Measurements from ENCODE around the gene SMPD4. TPM values are rescaled to one million over a fixed set of nuclear protein-coding genes. Genes with fewer than 3 reads are reported as not detected.
"Not testable (repeated sequence)": the region's sequence is repeated elsewhere in the genome, so short reads cannot be mapped to it uniquely, and the experiment has no call there.

The SMPD4 gene
- total and polyA plus RNA-seq, 2 donors (not counting 1 experiment from before 2014, with no cell fraction given) = 11.2 to 22.3 TPM

GRCh38 chr2:130153721-130154422, 27.5 kb downstream of the SMPD4 start:
- not testable (repeated sequence) for H4K20me1 ChIP-seq (ENCODE audit: control insufficient read depth, extremely low read depth, insufficient read depth, low read length); H3K4me2 ChIP-seq (ENCODE audit: extremely low read depth, insufficient read depth, low read length); H3K27ac ChIP-seq (ENCODE audit: insufficient read depth, low read length); H2AFZ ChIP-seq (ENCODE audit: low read length); H3K9ac ChIP-seq (ENCODE audit: insufficient read depth, low read length); H3K27me3 ChIP-seq (ENCODE audit: control insufficient read depth, insufficient read depth, low read length); H3K36me3 ChIP-seq (ENCODE audit: control insufficient read depth, insufficient read depth, low read length); H3K9me3 ChIP-seq (ENCODE audit: control insufficient read depth, insufficient read depth, low read depth, low read length); DNase-seq (ENCODE audit: low read depth in 2 of 2); H3K4me3 ChIP-seq (replicated peaks in 1 of 4; ENCODE audit: control extremely low read depth in 1 of 4, insufficient read depth in 1 of 4, low read depth in 3 of 4, low read length in 4 of 4); H3K4me1 ChIP-seq (ENCODE audit: control insufficient read depth, extremely low read depth, insufficient read depth, low read length); H3K79me2 ChIP-seq (ENCODE audit: control insufficient read depth, insufficient read depth, low read length)

GRCh38 chr2:130152816-130153595, 28.4 kb downstream of the SMPD4 start:
- Histone ChIP-seq H3K9ac (ENCODE audit: insufficient read depth, low read length) (no peak overlapping the region), H2AFZ (ENCODE audit: low read length) (no peak overlapping the region), H3K9me3 (ENCODE audit: control insufficient read depth, insufficient read depth, low read depth, low read length) (no peaks in the 10 kb centered on the region), H3K4me2 (ENCODE audit: extremely low read depth, insufficient read depth, low read length) (no peak overlapping the region), H3K27me3 (ENCODE audit: control insufficient read depth, insufficient read depth, low read length) (no peaks in the 10 kb centered on the region), H4K20me1 (ENCODE audit: control insufficient read depth, extremely low read depth, insufficient read depth, low read length) (no peaks in the 10 kb centered on the region), H3K27ac (ENCODE audit: insufficient read depth, low read length) (no peak overlapping the region), H3K36me3 (ENCODE audit: control insufficient read depth, insufficient read depth, low read length) (peaks cover 7% of the 10 kb centered on the region), H3K79me2 (ENCODE audit: control insufficient read depth, insufficient read depth, low read length) (no peaks in the 10 kb centered on the region), H3K4me3 (replicated peaks in 1 of 4; ENCODE audit: control extremely low read depth in 1 of 4, insufficient read depth in 1 of 4, low read depth in 3 of 4, low read length in 4 of 4) (no peak overlapping the region), H3K4me1 (ENCODE audit: control insufficient read depth, extremely low read depth, insufficient read depth, low read length) (no peaks in the 10 kb centered on the region)
- TF ChIP-seq, protein P1, sequence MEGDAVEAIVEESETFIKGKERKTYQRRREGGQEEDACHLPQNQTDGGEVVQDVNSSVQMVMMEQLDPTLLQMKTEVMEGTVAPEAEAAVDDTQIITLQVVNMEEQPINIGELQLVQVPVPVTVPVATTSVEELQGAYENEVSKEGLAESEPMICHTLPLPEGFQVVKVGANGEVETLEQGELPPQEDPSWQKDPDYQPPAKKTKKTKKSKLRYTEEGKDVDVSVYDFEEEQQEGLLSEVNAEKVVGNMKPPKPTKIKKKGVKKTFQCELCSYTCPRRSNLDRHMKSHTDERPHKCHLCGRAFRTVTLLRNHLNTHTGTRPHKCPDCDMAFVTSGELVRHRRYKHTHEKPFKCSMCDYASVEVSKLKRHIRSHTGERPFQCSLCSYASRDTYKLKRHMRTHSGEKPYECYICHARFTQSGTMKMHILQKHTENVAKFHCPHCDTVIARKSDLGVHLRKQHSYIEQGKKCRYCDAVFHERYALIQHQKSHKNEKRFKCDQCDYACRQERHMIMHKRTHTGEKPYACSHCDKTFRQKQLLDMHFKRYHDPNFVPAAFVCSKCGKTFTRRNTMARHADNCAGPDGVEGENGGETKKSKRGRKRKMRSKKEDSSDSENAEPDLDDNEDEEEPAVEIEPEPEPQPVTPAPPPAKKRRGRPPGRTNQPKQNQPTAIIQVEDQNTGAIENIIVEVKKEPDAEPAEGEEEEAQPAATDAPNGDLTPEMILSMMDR (conservative IDR thresholded peaks at IDR 0.05 in 1 of 2, IDR thresholded peaks at IDR 0.05 in 1 of 2; ENCODE audit: low read depth in 1 of 2, low read length in 2 of 2) = no peak
- no peak for TF ChIP-seq EZH2 (IDR thresholded peaks at IDR 0.05; ENCODE audit: low read length, missing control alignments)
- no peak for DNase-seq (ENCODE audit: low read depth in 2 of 2)

- not testable (repeated sequence) for H4K20me1 ChIP-seq (ENCODE audit: control insufficient read depth, extremely low read depth, insufficient read depth, low read length); H3K27ac ChIP-seq (ENCODE audit: insufficient read depth, low read length); H3K4me2 ChIP-seq (ENCODE audit: extremely low read depth, insufficient read depth, low read length); H3K36me3 ChIP-seq (ENCODE audit: control insufficient read depth, insufficient read depth, low read length); H3K9me3 ChIP-seq (ENCODE audit: control insufficient read depth, insufficient read depth, low read depth, low read length); H3K27me3 ChIP-seq (ENCODE audit: control insufficient read depth, insufficient read depth, low read length); H3K4me3 ChIP-seq (replicated peaks in 1 of 4; ENCODE audit: control extremely low read depth in 1 of 4, insufficient read depth in 1 of 4, low read depth in 3 of 4, low read length in 4 of 4); DNase-seq (ENCODE audit: low read depth in 2 of 2); H3K79me2 ChIP-seq (ENCODE audit: control insufficient read depth, insufficient read depth, low read length); H3K4me1 ChIP-seq (ENCODE audit: control insufficient read depth, extremely low read depth, insufficient read depth, low read length); H3K9ac ChIP-seq (ENCODE audit: insufficient read depth, low read length); H2AFZ ChIP-seq (ENCODE audit: low read length)
Measured at GRCh38 chr2:130152136-130152815, 29.1 kb downstream of the SMPD4 start.

DNA sequence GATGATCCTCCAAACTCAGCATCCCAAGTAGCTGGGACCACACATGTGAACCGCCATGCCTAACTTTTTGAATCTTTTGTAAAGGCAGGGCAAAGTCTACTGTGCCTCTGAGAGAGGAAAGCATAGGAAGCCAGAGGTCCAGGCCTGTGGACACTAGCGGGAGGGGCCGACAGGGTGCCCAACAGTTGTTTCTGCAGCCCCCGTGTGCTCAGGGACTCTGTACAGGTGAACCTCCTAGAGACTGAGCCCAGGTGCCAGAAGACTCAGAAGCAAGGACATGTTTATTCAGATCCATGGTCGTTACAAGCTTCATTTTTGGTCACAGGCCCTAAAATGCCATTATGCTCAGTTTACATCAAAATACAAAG, 30.3 kb downstream of the SMPD4 start:
- H4K20me1 ChIP-seq (ENCODE audit: control insufficient read depth, extremely low read depth, insufficient read depth, low read length); H3K9ac ChIP-seq (ENCODE audit: insufficient read depth, low read length); H3K4me1 ChIP-seq (ENCODE audit: control insufficient read depth, extremely low read depth, insufficient read depth, low read length); H3K9me3 ChIP-seq (ENCODE audit: control insufficient read depth, insufficient read depth, low read depth, low read length); H3K27ac ChIP-seq (ENCODE audit: insufficient read depth, low read length); H3K4me3 ChIP-seq (replicated peaks in 1 of 4; ENCODE audit: control extremely low read depth in 1 of 4, insufficient read depth in 1 of 4, low read depth in 3 of 4, low read length in 4 of 4); H3K79me2 ChIP-seq (ENCODE audit: control insufficient read depth, insufficient read depth, low read length); H3K36me3 ChIP-seq (ENCODE audit: control insufficient read depth, insufficient read depth, low read length); DNase-seq (ENCODE audit: low read depth in 2 of 2); H3K4me2 ChIP-seq (ENCODE audit: extremely low read depth, insufficient read depth, low read length); H3K27me3 ChIP-seq (ENCODE audit: control insufficient read depth, insufficient read depth, low read length); H2AFZ ChIP-seq (ENCODE audit: low read length): not testable (repeated sequence)
